ENCODE results near the gene PTPN12. TPM values are rescaled to one million over a fixed set of nuclear protein-coding genes. Genes with fewer than 3 reads are reported as not detected.
"Not testable (repeated sequence)": the region's sequence is repeated elsewhere in the genome, so short reads cannot be mapped to it uniquely, and the experiment has no call there.

PTPN12 gene
- total and polyA plus RNA-seq, 2 of the 4 experiments (the other 2 are of a cell fraction): 24.7 to 31.0 TPM

- H2AFZ ChIP-seq (replicated peaks; ENCODE audit: low read length, poor library complexity); ATAC-seq (ENCODE audit: low read depth); H3K4me2 ChIP-seq (ENCODE audit: low read depth, low read length); H4K5ac ChIP-seq (ENCODE audit: low read depth, low read length); H2AK9ac ChIP-seq (replicated peaks; ENCODE audit: low read depth, low read length, poor library complexity); H3K14ac ChIP-seq (replicated peaks; ENCODE audit: low read depth, low read length); H3K79me1 ChIP-seq (ENCODE audit: low read depth in 1 of 2, low read length in 2 of 2); dilution Hi-C loops (cut with HindIII; ENCODE audit: low sequenced_read_pairs, unreplicated experiment); H3K4ac ChIP-seq (ENCODE audit: low read depth, low read length); H3K56ac ChIP-seq (ENCODE audit: extremely low read depth, insufficient read depth, low read length); H4K91ac ChIP-seq (ENCODE audit: insufficient read depth, low read depth, low read length); H4K20me1 ChIP-seq (ENCODE audit: insufficient read depth, low read length); H3K27ac ChIP-seq (ENCODE audit: insufficient read depth, low read length); CTCF ChIA-PET; H2BK120ac ChIP-seq (ENCODE audit: low read depth, low read length); intact Hi-C loops (cut with micrococcal nuclease); H3K36me3 ChIP-seq (ENCODE audit: control insufficient read depth, insufficient read depth, low read length); H3K18ac ChIP-seq (ENCODE audit: low read depth, low read length); POLR2A ChIA-PET (ENCODE audit: unreplicated experiment); H3K27me3 ChIP-seq (ENCODE audit: control insufficient read depth, insufficient read depth, low read length); H3K9me3 ChIP-seq (ENCODE audit: control insufficient read depth, insufficient read depth, low read length); DNase-seq; H2AK5ac ChIP-seq (ENCODE audit: low read depth, low read length); H2BK15ac ChIP-seq (ENCODE audit: low read depth, low read length); H3K9me1 ChIP-seq (ENCODE audit: insufficient read depth, low read length); H2BK5ac ChIP-seq (ENCODE audit: low read depth, low read length, poor library complexity, severe bottlenecking); H3K9ac ChIP-seq (ENCODE audit: low read depth, low read length); H3K23ac ChIP-seq (ENCODE audit: low read depth, low read length); BruUV-seq (replicated peaks); in situ Hi-C loops (cut with MboI; ENCODE audit: low sequenced_read_pairs); H3K4me3 ChIP-seq (ENCODE audit: insufficient read depth, low read depth, low read length); H3K4me1 ChIP-seq (ENCODE audit: control insufficient read depth, insufficient read depth, low read length); H2BK20ac ChIP-seq (ENCODE audit: low read depth, low read length); H4K8ac ChIP-seq (ENCODE audit: low read depth in 2 of 2, low read length in 2 of 2): not testable (repeated sequence)
- no CpG with 5 or more reads among the region's 5 CpGs for WGBS, 2 experiments (ENCODE audit: extremely low coverage in 2 of 2, insufficient read length in 1 of 2)
These were observed 15.6 kb upstream of the PTPN12 start for GRCh38 chr7:77521537-77521936.

Data from IMR-90 (cell line).